ENCODE measurements around the gene PRKAR1A. TPM values are rescaled to one million over a fixed set of nuclear protein-coding genes. Genes with fewer than 3 reads are reported as not detected.

PRKAR1A gene
- total and polyA plus RNA-seq, 2 of the 8 experiments (the other 6 are each of a cell fraction or from before 2014, with no cell fraction given), result 39.3 to 149 TPM

- POLR2A ChIA-PET (ENCODE audit: partially characterized antibody), result interaction anchor here (1.1 kb wide), 1 partner anchor 21 kb away, joined by 3 read pairs; no protein-coding TSS in a partner anchor
These were observed 31.3 kb upstream of the PRKAR1A start for GRCh38 chr17:68480885-68481284.

More at GRCh38 chr17:68480885-68481284, 31.3 kb upstream of the PRKAR1A start:
- H2BK12ac ChIP-seq (ENCODE audit: low read depth, low read length), result no peak overlapping the region
- H3K9ac ChIP-seq (replicated peaks in 1 of 4; ENCODE audit: extremely low read depth in 1 of 4, low read depth in 3 of 4, low read length in 3 of 4), result no peak overlapping the region
- no peak overlapping the region for H3K4me3 ChIP-seq (ENCODE audit: extremely low read depth in 1 of 4, insufficient read depth in 2 of 4, low read depth in 3 of 4, low read length in 4 of 4)
- no peaks in the 10 kb centered on the region for H3K79me2 ChIP-seq (ENCODE audit: control insufficient read depth in 1 of 2, insufficient read depth in 2 of 2, low read length in 2 of 2)
- H3K4ac ChIP-seq (replicated peaks; ENCODE audit: insufficient read length, low read depth, low read length), result no peak overlapping the region
- H3K23me2 ChIP-seq (ENCODE audit: low read depth, low read length), result no peaks in the 10 kb centered on the region
- no peak overlapping the region for H3K23ac ChIP-seq (ENCODE audit: insufficient read length)
- H4K8ac ChIP-seq (ENCODE audit: extremely low read depth, insufficient read depth, low read length), result no peak overlapping the region
- WGBS, 2 experiments (ENCODE audit: extremely low coverage in 1 of 2, insufficient coverage in 1 of 2, insufficient read length in 1 of 2, insufficient replicate concordance in 2 of 2, low coverage in 1 of 2, low lambda C conversion rate in 2 of 2, missing lambda C conversion rate in 1 of 2), result 87% methylated on average over 4 of the region's 4 CpGs; no CpG with 5 or more reads in 1 of the 2 experiments
- no peak overlapping the region for H2BK5ac ChIP-seq (ENCODE audit: low read depth, low read length)
- H2AK5ac ChIP-seq (ENCODE audit: low read depth, low read length), result no peak overlapping the region
- H3K36me3 ChIP-seq (ENCODE audit: control insufficient read depth in 2 of 4, insufficient read depth in 4 of 4, low read length in 3 of 4), result no peaks in the 10 kb centered on the region
- no peak overlapping the region for H3K14ac ChIP-seq (ENCODE audit: insufficient read length)
- no peaks in the 10 kb centered on the region for H4K20me1 ChIP-seq (replicated peaks in 1 of 2; ENCODE audit: control insufficient read depth in 1 of 2, insufficient read depth in 2 of 2, low read length in 2 of 2)
- DNase-seq (ENCODE audit: low read depth in 1 of 2, low spot score in 2 of 2) (no peak), FAIRE-seq (no peak)
- no peak overlapping the region for H3K4me2 ChIP-seq (ENCODE audit: insufficient read depth in 1 of 2, low read depth in 2 of 2, low read length in 2 of 2)
- H3K27ac ChIP-seq (ENCODE audit: low read depth, low read length), result no peak overlapping the region
- H3K9me3 ChIP-seq (ENCODE audit: insufficient read depth in 2 of 2, low read depth in 1 of 2, low read length in 1 of 2), result no peaks in the 10 kb centered on the region; a peak in 1 of 4 replicates
- H2AFZ ChIP-seq (ENCODE audit: low read length), result no peak overlapping the region
- H2BK20ac ChIP-seq (ENCODE audit: low read length), result no peak overlapping the region
- H3K27me3 ChIP-seq (replicated peaks in 1 of 4; ENCODE audit: control insufficient read depth in 3 of 4, extremely low read depth in 1 of 4, insufficient read depth in 3 of 4, low read length in 3 of 4), result no peaks in the 10 kb centered on the region
- H4K91ac ChIP-seq (replicated peaks; ENCODE audit: insufficient read length, low read length), result no peak overlapping the region
- no peak for TF ChIP-seq ATF2 (IDR thresholded peaks at IDR 0.05; ENCODE audit: low read length)
- no peak for TF ChIP-seq TAF1 (IDR thresholded peaks at IDR 0.05; ENCODE audit: low read depth, low read length)
- H4K5ac ChIP-seq (ENCODE audit: insufficient read length, low read depth, low read length), result no peak overlapping the region
- CTCF ChIA-PET (ENCODE audit: partially characterized antibody), result interaction anchor here (0.6 to 4.0 kb wide), 5 partner anchors 15 to 538 kb away, joined by 3 to 17 read pairs (median 4); no protein-coding TSS in a partner anchor
- no peak overlapping the region for H2BK15ac ChIP-seq (ENCODE audit: low read length)
- no peak overlapping the region for H3K18ac ChIP-seq (ENCODE audit: extremely low read depth, low read length)
- no peak overlapping the region for H2BK120ac ChIP-seq (replicated peaks; ENCODE audit: low read depth, low read length)
- H3K56ac ChIP-seq (replicated peaks; ENCODE audit: insufficient read length, low read depth, low read length), result no peak overlapping the region
- H3K79me1 ChIP-seq (ENCODE audit: low read depth, low read length), result no peaks in the 10 kb centered on the region
- no peaks in the 10 kb centered on the region for H3K4me1 ChIP-seq (replicated peaks in 1 of 4; ENCODE audit: control insufficient read depth in 3 of 4, insufficient read depth in 4 of 4, low read length in 3 of 4)
